GM19239 (cell line): ENCODE measurements around the gene C9orf50.
A peak's percentile ranks its signal among the peaks of the same experiment; 100 is the strongest.
"Not testable (repeated sequence)": the region's sequence is repeated elsewhere in the genome, so short reads cannot be mapped to it uniquely, and the experiment has no call there.

ENCODE experiments used
- DNase-seq: peaks from one replicate; pipeline ENCODE4 v3.0.0; 2011; ENCODE audit warnings: low spot score; ENCODE audit not compliant: insufficient read length
- FAIRE-seq: peaks from 2 replicates; lab custom pipeline; 2011; peaks lifted over from hg19 to GRCh38; lab: Jason Lieb, UNC

The C9orf50 gene, protein sequence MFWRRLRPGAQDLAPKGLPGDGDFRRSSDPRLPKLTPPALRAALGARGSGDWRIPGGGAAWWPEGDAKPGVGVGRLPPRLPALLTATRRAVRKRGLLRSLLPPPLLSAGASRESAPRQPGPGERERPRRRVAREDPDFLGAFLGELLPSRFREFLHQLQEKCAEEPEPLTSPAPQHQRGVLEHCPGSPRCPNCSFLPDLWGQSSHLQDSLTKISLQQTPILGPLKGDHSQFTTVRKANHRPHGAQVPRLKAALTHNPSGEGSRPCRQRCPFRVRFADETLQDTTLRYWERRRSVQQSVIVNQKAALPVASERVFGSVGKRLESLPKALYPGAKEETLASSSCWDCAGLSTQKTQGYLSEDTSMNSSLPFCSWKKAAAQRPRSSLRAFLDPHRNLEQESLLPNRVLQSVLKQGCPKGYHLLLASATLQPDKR

DNA sequence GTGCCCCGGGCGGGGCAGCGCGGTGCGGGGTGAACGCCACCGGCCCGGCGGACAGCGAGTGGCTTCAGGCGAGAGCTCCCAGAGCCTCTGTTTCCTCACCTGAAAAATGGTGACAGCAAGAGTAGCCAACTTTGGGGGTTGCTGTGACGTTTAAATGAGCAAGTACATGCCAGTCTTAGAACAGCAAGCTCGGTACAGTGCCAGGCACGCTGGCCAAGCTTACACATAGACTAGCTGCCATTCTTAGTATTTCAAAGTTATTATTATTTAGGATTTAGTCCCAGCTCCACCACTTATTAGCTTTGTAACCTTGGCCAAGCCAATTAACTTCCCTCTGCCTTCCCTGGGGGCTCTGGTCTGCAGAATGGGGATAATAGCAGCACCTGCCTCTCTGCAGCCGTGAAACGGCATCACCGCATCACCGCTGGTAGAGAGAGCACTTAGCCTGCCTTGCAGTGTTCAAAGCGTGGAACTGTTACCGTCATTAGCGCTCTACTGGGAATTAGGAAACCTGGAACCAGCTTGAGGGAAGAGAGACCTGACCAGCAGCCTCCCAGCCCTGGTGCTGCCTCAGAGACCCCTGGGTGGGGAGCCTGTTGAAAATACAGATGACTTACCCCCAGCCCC, at the start of gene C9orf50:
Gene C9orf50, minus strand, starts transcription at position 433 of the 627 bp plus-strand sequence. CDS start 527 bp downstream, outside the sequence.
- FAIRE-seq (no peak), DNase-seq (no peak)

DNA sequence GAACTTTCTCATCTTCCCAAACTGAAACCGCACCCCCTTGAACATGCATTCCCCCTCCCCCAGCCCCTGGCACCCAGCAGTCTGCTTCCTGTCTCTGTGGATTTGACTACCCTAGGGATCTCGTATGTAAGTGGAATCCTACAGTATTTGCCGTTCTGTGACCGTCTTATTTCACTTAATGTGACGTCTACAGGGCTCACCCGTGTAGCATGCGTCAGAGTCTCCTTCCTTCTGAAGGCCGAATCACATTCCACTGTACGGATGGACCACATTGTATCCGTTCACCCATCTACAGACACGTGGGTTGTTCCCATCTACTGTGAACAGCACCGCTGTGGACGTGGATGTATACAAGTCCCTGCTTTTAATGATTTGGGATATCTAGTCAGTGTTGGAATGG, 49.0 kb upstream of the C9orf50 start:
- DNase-seq (no peak), FAIRE-seq (no peak)

DNA sequence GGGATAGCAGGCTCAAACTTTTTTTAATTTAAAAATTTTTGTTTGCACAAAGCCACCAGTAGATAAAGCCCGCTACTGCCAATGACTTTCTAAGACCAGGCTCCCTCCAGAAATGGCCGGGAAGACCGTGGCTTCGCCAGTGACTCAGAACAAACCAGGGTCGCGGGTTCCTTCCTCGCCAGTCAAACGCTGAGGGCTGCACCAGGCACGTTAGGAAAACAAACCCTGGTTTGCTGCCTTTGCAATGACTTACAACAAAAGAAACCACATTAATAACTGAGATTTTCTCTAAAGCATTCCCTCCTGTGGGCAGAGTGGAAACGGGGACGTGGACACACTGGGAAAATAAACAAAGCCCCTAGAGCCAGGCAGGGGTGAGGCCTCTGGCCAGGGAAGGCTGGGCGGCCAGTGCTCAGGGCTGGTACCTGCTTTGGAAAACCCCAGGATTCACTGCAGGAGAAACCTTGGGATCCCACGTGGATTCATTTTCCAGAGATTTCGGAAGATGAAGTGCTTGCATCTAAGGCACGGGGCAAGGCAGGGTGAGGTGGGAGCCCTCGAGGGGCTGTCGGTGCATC, 48.3 kb upstream of the C9orf50 start:
- DNase-seq (no peak), FAIRE-seq (no peak)

DNA sequence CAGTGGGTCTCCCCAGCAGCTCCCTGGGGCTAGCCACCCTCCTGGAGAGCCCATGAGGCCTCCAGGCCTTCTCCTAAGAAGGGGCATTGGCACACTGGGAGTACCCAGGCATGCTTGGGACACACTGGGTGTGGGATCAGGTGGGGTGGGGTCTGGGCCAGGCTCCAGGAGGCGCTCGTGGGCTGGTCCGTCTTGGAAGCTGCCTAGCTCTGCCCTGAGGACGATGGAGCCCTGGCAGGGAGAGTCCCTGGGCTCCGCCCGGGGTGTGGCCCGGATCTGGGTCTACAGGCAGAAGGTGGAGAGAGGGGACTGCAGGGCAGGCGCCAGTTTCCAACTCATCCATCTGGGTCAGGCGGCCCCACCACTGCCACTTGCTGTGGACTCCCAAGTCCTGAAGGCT, 46.9 kb upstream of the C9orf50 start:
- FAIRE-seq: no peak

DNA sequence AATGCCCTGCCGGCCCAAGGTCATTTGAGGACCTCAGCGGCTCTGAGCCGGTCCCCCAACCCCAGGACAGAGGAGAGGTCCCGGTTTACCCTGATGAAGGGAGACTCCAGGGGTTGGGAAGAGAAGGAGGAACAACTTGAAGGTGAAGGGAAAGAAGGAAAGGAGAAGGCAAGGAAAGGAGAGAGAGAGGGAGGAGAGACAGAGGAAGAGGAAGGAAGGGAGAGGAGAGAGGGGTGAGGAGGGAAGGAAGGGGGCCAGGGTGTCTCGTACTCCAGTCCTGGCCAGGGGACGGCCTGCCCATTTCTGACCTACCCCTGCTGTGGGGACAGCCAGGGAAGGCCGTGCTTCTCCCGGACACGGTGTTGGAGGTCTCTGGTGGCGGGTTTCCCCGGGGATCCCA, 46.5 kb upstream of the C9orf50 start:
- no peak for DNase-seq
- no peak for FAIRE-seq

More for the DNA sequence above, 46.9 kb upstream of the C9orf50 start:
- no peak for DNase-seq

DNA sequence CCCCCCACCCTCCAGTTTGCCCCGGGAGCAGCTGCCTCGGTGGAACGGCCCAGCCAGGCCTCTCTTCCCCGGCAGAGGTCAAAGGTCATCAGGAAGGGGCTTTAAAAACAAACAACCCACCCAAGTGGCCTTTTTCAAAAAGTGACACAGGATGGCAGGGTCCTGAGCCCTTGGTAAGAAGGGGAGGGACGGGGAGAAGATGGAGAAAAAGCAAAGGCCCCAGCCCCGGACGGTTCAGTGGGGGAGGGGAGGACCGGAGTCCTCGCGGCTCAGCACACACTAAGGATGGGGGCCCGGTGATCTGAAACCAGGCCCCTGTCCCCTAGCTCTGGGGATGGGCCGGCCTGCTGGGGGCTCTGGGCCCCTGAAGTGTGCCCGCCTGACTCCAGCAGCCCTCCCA, 45.7 kb upstream of the C9orf50 start:
- DNase-seq (no peak), FAIRE-seq (no peak)

DNA sequence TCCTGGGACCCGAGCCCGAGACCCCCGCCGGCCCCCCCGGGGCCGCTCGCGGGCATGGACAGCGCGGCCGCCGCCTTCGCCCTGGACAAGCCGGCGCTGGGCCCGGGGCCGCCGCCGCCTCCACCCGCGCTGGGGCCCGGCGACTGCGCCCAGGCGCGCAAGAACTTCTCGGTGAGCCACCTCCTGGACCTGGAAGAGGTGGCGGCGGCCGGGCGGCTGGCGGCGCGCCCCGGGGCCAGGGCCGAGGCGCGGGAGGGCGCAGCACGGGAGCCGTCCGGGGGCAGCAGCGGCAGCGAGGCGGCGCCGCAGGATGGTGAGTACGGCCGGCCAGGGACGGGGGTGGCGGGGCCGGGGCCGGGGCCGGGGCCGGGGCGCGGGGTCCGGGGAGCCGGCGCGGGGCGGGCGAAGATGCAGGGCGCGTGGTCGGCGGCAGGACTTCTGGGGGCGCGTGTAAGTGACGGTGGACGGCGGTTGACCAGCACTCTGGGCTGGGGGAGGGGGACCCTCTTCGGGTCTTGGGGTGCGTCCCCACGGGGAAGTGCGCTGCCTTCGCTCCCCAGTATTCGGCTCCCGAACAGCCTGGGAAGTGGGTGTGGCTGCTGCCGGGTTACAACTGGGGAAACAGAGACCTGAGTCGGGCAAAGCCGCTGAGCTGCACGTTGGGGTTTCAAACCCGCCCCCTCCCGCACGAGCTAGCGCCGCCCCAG, 45.1 kb upstream of the C9orf50 start:
- no peak for DNase-seq
- no peak for FAIRE-seq

DNA sequence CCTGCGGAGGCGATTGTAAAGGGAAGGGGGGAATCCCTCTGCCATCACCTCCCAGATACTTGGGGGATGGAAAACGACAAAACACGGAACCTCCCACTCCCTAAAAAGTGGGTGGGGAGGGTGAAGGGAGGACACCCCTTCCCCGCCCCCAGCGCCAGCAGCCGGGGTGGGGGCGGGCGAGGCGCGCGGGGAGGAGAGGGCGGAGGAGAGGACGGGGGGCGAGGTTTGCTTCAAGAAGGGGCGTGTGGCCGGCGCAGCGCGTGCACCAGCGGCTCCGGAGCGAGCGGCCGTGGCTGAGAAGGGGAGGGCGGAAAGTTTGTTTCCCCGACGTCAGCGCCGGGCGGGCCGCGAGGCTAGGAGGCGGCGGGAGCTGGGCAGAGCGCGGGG, 44.5 kb upstream of the C9orf50 start, which contains the start of gene PRRX2:
Gene PRRX2, plus strand, starts transcription at position 259 of the 387 bp plus-strand sequence. CDS start 221 bp downstream, outside the sequence.
- DNase-seq: peak; percentile 49

DNA sequence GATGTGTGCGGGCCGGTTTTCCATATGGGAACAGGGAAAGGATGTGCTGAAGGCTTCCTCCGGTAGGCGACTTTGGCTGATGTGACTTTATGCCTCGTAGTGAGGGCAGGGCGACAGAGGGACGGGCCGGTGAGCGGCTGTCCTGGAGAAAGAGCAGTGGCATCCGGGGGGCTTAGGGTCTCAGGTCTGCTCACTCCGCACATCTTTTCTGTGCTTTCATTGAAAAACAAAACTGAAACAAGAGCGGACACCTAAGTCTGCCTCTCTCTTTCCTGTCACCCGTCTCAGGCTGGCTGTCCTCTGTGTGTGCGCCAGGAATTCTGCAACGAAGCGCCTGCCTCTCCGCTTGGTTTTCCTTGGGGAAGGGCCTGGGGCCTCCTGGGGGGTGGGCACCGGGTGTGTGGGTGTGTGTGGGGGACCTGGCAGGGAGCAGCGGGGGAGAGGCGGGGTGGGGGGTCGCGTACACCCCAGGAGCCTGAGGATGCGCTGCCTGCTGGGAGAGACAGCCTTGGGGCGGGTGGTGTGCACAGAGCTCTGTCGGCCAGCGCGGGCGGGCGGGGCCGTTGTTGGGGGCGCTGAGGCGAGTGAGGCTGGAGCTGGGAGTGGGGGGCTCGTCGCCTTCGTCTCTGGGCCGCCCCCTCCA, 44.0 kb upstream of the C9orf50 start:
- FAIRE-seq (no peak), DNase-seq (peak; percentile 44)

More for the DNA sequence above, 44.5 kb upstream of the C9orf50 start, which contains the start of gene PRRX2:
- FAIRE-seq: no peak

DNA sequence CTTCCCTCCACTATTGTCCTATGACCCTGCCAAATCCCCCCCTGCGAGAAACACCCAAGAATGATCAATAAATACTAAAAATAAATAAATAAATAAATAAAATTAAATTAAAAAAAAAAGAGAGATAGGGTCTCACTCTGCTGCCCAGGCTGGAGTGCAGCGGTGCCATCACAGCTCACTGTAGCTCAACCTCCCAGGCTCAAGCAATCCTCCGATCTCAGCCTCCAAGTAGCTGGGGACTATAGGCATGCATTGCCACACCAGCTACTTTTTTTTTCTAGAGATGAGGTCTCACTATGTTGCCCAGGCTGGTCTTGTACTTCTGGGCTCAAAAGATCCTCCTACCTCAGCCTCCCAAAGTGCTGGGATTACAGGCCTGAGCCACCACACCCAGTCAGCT, 41.3 kb upstream of the C9orf50 start:
- DNase-seq, FAIRE-seq: not testable (repeated sequence)

DNA sequence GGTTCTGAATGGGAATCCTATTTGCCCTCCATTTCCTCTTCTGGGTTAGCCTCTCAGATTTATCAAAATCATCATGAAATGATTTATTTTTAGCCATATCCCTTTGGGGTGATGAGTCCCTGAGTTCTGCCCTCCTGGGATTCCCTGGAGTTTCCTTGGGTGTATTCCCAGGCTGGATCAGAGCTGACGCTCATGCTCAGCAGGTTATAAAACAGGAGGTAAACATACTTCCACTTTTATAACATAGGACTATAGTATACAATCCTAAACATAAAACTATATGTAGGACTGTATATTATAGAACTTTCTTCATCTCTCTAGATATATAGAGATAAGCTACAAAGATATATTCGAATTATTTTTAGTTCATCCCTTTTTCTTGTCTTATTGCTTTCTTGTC, 40.1 kb upstream of the C9orf50 start:
- DNase-seq: no peak
- no peak for FAIRE-seq

DNA sequence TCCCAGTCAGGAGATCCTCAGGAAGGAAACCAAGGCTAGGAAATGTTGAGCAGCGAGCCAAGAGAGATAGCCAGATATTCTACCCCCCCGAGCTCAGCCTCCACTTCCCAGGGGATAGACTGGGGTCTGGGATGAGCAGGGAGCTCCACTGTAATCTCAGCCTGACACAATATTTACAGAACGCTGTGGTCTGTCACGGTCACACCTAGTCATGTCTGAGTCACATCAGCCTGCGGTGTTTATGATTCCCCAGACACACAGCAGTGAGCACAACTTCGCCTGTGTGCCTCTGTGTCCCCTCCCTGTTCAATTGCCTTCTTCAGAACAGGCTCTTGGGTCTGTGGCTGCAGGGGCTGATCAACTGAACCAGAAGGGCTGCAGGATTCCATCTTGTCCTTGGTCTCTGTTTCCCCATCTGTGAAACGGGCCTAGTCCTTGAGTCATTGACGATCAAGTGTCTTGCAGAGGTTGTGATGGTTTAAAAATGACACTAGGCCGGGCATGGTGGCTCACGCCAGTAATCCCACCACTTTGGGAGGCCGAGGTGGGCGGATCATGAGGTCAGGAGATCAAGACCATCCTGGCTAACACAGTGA, 36.0 kb upstream of the C9orf50 start:
- DNase-seq (no peak), FAIRE-seq (no peak)

DNA sequence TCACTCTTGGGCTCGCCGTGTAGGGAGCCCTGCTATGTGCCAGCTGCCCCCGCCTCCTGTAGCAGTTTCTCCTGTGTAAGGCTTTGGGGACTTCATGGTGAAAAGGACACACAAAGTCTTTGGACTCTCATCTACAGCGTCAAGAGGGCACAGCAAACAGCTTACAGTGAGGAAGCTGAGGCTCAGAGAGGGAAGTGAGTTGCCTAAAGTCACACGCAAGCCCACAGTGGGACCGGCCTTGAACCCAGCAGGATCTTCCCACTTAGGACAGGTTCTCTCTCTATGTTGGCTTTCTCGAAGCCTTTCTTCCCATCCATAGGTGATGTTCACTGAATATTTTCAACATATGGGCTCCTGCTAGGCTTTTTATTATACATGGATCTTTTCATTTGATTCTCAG, 34.8 kb upstream of the C9orf50 start:
- DNase-seq (no peak), FAIRE-seq (no peak)

DNA sequence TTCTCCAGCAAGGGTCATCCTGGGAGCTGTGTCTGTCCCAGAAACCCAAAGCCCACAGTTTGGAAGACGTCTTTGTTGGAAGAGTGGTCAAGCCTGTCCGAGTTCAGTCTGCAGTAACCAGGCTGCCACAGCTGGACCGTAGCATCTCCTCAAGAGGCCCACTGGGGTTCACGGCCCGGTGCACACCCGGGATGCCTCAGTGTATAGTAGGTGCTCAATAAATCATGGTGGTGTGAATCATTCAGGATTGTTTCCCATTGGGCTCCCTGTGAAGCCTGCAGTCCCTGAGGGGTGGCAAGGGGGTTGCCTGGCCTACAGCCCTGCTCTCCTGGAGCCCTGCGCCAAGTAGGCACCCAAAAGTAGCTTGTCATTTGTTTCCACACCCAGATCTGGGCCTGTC, 34.3 kb upstream of the C9orf50 start:
- FAIRE-seq (no peak), DNase-seq (no peak)

DNA sequence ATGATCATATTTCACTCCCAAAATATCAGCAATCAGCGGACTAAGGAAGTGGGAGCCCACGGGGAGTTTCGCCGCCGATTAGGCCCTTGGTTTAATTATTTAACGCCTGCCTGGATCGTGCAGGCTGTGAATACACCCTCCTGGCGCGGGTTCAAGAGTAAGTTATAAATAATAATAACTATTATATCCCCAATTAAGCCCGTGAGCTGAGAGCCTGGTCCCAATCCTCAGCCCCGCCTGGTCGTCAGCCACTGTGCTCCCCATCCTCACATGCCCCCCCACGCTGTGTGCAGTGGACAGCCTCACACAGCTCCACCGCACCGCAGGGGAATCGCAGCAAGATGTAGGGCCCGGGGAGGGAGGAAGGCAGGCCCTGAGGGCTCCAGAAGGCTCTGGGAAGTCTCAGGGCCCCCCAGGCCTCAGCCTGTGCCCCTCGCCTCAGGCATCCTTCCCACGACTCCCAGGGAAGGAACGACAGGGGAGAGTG, 33.7 kb upstream of the C9orf50 start:
- no peak for DNase-seq
- FAIRE-seq: no peak

DNA sequence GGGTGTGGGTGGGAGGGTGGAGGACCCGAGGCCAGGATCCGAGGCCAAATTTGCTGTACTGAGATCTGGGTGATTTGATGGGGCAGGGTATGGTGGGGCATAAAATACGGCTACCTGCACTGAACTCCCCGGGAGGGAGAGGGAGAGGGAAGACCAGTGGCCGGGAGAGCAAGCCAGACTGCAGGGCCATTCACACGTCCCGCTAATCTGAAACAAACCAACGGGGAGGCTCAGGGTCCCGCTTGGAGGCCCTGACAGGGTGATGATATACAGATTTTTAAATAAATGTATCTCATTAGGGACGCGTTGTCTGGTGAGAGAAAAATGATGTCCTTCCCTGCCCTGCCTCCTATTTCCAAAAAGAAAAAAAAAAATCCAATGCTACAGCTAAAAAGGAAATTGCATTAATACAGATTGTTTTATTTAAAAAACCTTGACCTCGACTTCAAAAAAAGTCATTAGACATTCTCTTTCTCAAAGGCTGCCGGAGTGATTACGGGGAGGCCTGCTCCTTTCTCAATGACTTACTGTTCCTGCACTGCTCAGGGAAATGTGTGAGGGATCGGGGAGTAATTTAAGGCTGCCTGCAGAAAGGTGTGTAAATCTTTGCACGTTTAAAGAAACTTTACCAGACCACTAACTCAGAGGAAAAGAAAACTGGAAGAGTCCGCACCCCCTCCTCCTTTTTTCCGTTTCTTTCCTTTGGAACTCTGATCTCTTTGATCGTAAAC, 33.1 kb upstream of the C9orf50 start:
- no peak for DNase-seq
- no peak for FAIRE-seq

DNA sequence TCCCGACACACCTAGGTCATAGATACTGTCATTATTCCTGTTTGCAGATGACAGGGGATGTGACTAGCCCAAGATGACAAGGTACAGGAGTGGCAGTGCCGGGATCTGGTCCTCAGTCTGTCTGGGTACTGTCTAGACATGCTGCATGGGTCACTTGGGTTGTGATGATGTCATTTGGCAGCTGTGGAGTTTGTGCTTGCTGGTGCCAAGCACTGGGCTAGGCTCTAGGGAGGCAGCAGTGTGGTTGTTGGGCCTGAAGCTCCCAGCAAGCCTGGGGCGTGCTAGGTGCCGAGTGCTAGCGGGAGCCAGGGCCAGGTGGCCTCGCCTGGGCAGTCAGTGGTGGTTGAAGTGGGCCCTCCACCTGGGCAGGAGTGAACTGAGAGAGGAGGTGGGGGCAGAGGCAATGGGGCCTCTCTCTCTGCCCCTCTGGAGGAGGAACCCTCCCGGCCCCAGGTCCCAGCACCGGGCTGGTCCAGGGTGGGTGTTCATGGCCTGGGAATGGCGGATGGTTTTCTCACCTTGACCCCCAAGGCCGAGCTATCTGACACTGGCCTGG, 29.9 kb upstream of the C9orf50 start:
- FAIRE-seq (no peak), DNase-seq (no peak)
